Uterus (tissue), 4 donors: Measurements from ENCODE around the gene KLK13. TPM values are rescaled to one million over a fixed set of nuclear protein-coding genes. Genes with fewer than 3 reads are reported as not detected.

Source experiments
- DNase-seq, 2 donors: peaks; one replicate each; pipeline ENCODE4 v3.0.0-alpha.2; 2019 to 2020
- H3K27ac ChIP-seq, 2 donors: fragments of 200-600 bp; sonication (generic); 1 replicate in 1 of 2; 2 replicates in 1 of 2; pipeline ENCODE4 v1.5.1; 2016 to 2018
- H3K27me3 ChIP-seq, 2 donors: fragments of 200-600 bp; sonication (generic); one replicate each; pipeline ENCODE4 v1.5.1; 2018 to 2019; ENCODE audit warnings: control low read depth in 1 of 2
- H3K36me3 ChIP-seq, 2 donors: fragments of 200-600 bp; sonication (generic); one replicate each; pipeline ENCODE4 v1.5.1; 2019; ENCODE audit warnings: control low read depth in 1 of 2
- H3K4me1 ChIP-seq, 2 donors: fragments of 200-600 bp; sonication (generic); one replicate each; pipeline ENCODE4 v1.5.1; 2018 to 2019; ENCODE audit warnings: control low read depth in 1 of 2
- H3K4me3 ChIP-seq, 2 donors: fragments of 200-600 bp; sonication (generic); 1 replicate in 1 of 2; 2 replicates in 1 of 2; pipeline ENCODE4 v1.5.1; 2018 to 2019; ENCODE audit warnings: mild to moderate bottlenecking in 1 of 2
- H3K9me3 ChIP-seq, 2 donors: fragments of 200-600 bp; sonication (generic); one replicate each; pipeline ENCODE4 v1.5.1; 2019; ENCODE audit warnings: control low read depth in 1 of 2
- POLR2A ChIP-seq, 2 donors: fragments of 450-650 bp; IDR thresholded peaks; one replicate each; pipeline ENCODE4 v1.6.1; 2016; ENCODE audit warnings: antibody characterized with exemption in 2 of 2, mild to moderate bottlenecking in 1 of 2, moderate library complexity in 1 of 2
- intact Hi-C: fragments of 100-400 bp; cut with DNase I; formaldehyde crosslinking; loops from one replicate; pipeline ENCODE4 v1.15.1; 2023; ENCODE audit warnings: low total_unique reads
- total RNA-seq, 4 donors: library from RNA; depleted of rRNA in 3 of 4; stranded (reverse); fragments of >200 nt in 3 of 4; gene quantifications; one replicate each; pipeline versions ENCODE4 v1.1.0 to v1.2.4, GENCODE V29; 2014 to 2023
- TF ChIP-seq, protein P1 (sequence below), 4 experiments: fragments of 200-600 bp in 2 of 4; fragments of 450-650 bp in 2 of 4; sonication (generic) in 2 of 4; IDR thresholded peaks; one replicate each; pipeline ENCODE4 v1.5.1; 2016 to 2019; ENCODE audit warnings: antibody characterized with exemption in 4 of 4, mild to moderate bottlenecking in 2 of 4, moderate library complexity in 1 of 4
- donor health status: DM: yes; HTN: yes; CAD: no.

KLK13 gene
- total RNA-seq, 4 donors from 2014 or later = not detected

DNA sequence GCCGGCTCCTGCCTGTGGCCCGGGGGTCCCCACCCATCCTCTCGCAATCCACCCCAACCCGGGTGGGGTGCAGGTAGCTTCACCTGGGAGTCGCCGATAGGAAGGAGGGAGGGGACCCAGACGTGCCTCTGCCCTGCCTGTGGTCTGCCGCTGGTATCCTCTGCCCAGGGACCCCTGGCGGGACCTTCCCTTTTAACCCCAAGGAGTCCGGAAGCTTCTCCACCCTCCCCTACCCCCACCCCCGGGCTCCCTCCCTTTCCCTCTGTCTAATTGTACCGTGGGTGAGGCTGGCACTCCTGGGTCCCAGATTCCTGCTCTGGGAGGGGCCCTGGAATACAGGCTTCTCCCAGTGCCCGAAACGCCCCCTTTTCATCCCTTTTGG lies 45.4 kb downstream of the KLK13 start, which contains the start of gene KLK10:
Gene KLK10 (minus strand): TSS at position 166 of the 382 bp plus-strand sequence. CDS start 579 bp downstream, outside the sequence.
- intact Hi-C loops = no loop called here
- Histone ChIP-seq H3K27ac (peak within 1 kb of the TSS in 1 of 2 donors; percentile 55), H3K36me3 (no peaks in the 10 kb centered on the region), H3K9me3 (no peaks in the 10 kb centered on the region), H3K4me1 (peaks cover 0 to 12% of the 10 kb centered on the region in 2 donors), H3K27me3 (peaks cover 0 to 30% of the 10 kb centered on the region in 2 donors), H3K4me3 (peak within 1 kb of the TSS; percentile 1 to 41)
- no peak for DNase-seq
- TF ChIP-seq, protein P1, sequence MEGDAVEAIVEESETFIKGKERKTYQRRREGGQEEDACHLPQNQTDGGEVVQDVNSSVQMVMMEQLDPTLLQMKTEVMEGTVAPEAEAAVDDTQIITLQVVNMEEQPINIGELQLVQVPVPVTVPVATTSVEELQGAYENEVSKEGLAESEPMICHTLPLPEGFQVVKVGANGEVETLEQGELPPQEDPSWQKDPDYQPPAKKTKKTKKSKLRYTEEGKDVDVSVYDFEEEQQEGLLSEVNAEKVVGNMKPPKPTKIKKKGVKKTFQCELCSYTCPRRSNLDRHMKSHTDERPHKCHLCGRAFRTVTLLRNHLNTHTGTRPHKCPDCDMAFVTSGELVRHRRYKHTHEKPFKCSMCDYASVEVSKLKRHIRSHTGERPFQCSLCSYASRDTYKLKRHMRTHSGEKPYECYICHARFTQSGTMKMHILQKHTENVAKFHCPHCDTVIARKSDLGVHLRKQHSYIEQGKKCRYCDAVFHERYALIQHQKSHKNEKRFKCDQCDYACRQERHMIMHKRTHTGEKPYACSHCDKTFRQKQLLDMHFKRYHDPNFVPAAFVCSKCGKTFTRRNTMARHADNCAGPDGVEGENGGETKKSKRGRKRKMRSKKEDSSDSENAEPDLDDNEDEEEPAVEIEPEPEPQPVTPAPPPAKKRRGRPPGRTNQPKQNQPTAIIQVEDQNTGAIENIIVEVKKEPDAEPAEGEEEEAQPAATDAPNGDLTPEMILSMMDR (IDR thresholded peaks at IDR 0.05) = no peak
- no peak for TF ChIP-seq POLR2A (IDR thresholded peaks at IDR 0.05)

GRCh38 chr19:51018745-51019543 lies 45.9 kb downstream of the KLK13 start:
- intact Hi-C loops = no loop called here
- TF ChIP-seq, protein P1 (IDR thresholded peaks at IDR 0.05) = no peak
- peak in 1 of 2 donors; percentile 46 for TF ChIP-seq POLR2A (IDR thresholded peaks at IDR 0.05)
- Histone ChIP-seq H3K9me3 (no peaks in the 10 kb centered on the region), H3K27ac (peak overlapping the region in 1 of 2 donors; percentile 55), H3K27me3 (peaks cover 0 to 34% of the 10 kb centered on the region in 2 donors), H3K4me3 (peak overlapping the region; percentile 1 to 41), H3K36me3 (no peaks in the 10 kb centered on the region), H3K4me1 (peaks cover 0 to 12% of the 10 kb centered on the region in 2 donors)
- DNase-seq = peak in 1 of 2 donors; percentile 38

DNA sequence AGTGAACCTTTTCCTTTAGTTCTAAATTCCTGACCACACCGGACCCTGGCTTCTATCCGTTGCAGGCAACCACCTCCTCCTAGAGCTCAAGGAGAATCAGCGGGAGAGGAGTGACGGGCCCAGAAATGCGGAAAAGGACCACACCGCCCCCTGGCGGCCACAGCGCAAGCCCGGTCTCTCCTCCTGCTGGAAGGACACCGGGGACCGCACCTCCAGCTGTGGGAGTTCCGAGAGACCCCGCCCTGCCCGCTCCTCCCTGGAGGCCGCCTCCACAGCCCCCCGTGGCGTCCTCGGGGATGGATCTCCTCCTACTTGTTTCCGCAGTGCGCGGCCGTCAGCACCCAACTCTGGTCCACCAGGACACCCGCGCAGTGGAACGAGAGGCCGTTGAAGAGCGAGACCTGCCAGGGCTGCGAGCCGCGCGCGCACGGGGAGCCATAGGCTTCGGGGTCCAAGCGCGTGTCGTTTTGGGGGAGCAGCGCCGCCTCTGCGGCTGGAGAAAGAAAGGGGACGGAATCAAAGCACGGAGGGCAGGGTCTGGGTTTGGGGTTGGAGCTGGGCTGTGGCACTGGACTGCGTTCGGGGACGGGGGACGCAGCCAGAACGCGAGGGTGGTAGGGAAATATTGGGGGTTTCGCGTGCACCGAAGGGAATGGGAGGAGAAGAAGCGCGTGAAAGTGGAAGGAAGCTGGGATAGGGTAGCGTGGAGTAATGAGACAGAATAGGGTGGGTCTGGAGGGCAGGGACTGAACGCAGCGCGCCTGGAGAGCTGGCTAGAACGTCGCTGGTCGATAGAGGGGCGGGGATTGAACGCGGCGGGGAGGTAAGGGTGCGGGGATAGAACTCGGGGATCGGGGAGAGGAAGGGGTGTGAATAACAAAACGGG lies 47.9 kb downstream of the KLK13 start:
- H3K27me3 ChIP-seq = peaks cover 0 to 34% of the 10 kb centered on the region in 2 donors
- TF ChIP-seq, protein P1 (IDR thresholded peaks at IDR 0.05) = peak in 2 of 4 experiments; percentile 54 to 79
- TF ChIP-seq POLR2A (IDR thresholded peaks at IDR 0.05) = no peak
- H3K9me3 ChIP-seq = no peaks in the 10 kb centered on the region
- intact Hi-C loops = no loop called here
- DNase-seq = peak in 1 of 2 donors; percentile 43
- peak overlapping the region in 1 of 2 donors; percentile 48 for H3K4me3 ChIP-seq
- no peaks in the 10 kb centered on the region for H3K36me3 ChIP-seq
- no peak overlapping the region for H3K27ac ChIP-seq
- peaks cover 0 to 12% of the 10 kb centered on the region in 2 donors for H3K4me1 ChIP-seq

- H3K27me3 ChIP-seq = peaks cover 0 to 34% of the 10 kb centered on the region in 2 donors
- intact Hi-C loops = no loop called here
Measured at GRCh38 chr19:51015691-51016267, 49.1 kb downstream of the KLK13 start.

More at GRCh38 chr19:51015691-51016267, 49.1 kb downstream of the KLK13 start:
- no peak for DNase-seq
- Histone ChIP-seq H3K4me1 (peaks cover 0 to 12% of the 10 kb centered on the region in 2 donors), H3K27ac (no peak overlapping the region), H3K36me3 (no peaks in the 10 kb centered on the region), H3K9me3 (no peaks in the 10 kb centered on the region), H3K4me3 (no peak overlapping the region)
- TF ChIP-seq, protein P1 (IDR thresholded peaks at IDR 0.05) = no peak
- TF ChIP-seq POLR2A (IDR thresholded peaks at IDR 0.05) = no peak
